Adrenal gland (tissue), 5 donors: ENCODE results near the gene TMCC1.

Experiments used
- POLR2A ChIP-seq, 2 donors: fragments of 450-650 bp; IDR thresholded peaks; one replicate each; pipeline ENCODE4 v1.6.1; 2017; ENCODE audit warnings: antibody characterized with exemption in 2 of 2, mild to moderate bottlenecking in 2 of 2, moderate library complexity in 1 of 2
- TF ChIP-seq, protein P1 (sequence below), 6 experiments: fragments of 450-650 bp in 4 of 6; fragments of 200-600 bp in 2 of 6; sonication (generic) in 1 of 6; IDR thresholded peaks; 1 replicate in 5 of 6; 2 replicates in 1 of 6; pipeline versions ENCODE4 v1.5.1 to v1.8.0; 2016 to 2021; ENCODE audit warnings: antibody characterized with exemption in 6 of 6, mild to moderate bottlenecking in 2 of 6, moderate library complexity in 1 of 6
- donor health status: DM: no; HTN: no; CAD: no.

DNA sequence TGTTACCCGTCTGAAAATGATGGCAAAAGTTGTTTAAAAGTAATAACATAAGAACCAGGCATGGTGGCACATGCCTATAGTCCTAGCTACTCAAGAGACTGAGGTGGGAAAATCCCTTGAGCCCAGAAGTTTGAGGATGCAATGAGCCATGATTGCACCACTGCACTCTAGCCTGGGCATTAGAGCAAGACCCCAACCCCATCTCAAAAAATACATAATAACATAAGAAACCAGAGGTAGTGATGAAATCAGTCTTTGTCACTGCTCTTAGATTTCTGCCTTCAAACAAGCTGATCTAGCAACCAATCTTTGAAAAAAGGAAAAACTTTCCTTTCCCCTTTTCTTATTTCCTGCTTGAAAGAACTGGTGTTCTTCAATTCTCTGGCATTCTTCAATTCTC is 71.3 kb downstream of the TMCC1 start:
- TF ChIP-seq, protein P1, sequence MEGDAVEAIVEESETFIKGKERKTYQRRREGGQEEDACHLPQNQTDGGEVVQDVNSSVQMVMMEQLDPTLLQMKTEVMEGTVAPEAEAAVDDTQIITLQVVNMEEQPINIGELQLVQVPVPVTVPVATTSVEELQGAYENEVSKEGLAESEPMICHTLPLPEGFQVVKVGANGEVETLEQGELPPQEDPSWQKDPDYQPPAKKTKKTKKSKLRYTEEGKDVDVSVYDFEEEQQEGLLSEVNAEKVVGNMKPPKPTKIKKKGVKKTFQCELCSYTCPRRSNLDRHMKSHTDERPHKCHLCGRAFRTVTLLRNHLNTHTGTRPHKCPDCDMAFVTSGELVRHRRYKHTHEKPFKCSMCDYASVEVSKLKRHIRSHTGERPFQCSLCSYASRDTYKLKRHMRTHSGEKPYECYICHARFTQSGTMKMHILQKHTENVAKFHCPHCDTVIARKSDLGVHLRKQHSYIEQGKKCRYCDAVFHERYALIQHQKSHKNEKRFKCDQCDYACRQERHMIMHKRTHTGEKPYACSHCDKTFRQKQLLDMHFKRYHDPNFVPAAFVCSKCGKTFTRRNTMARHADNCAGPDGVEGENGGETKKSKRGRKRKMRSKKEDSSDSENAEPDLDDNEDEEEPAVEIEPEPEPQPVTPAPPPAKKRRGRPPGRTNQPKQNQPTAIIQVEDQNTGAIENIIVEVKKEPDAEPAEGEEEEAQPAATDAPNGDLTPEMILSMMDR (IDR thresholded peaks at IDR 0.05), result no peak
- no peak for TF ChIP-seq POLR2A (IDR thresholded peaks at IDR 0.05)
